HepG2 (cell line): ENCODE measurements around the gene TUBG1. TPM values are rescaled to one million over a fixed set of nuclear protein-coding genes. Genes with fewer than 3 reads are reported as not detected.

ENCODE experiments used
- AGO1 ChIP-seq: fragments of 200-400 bp; formaldehyde crosslinking; IDR thresholded peaks from 2 replicates; pipeline ENCODE4 v1.6.1; 2017; ENCODE audit warnings: mild to moderate bottlenecking, low read depth, low read length, moderate library complexity; ENCODE audit not compliant: poor library complexity, severe bottlenecking
- CTCF ChIP-seq: sonication (generic); formaldehyde crosslinking; IDR thresholded peaks from 2 replicates; pipeline ENCODE4 v1.5.0; 2020; ENCODE audit warnings: mild to moderate bottlenecking, missing genetic modification reagents, moderate library complexity
- EEA1 ChIP-seq: sonication (generic); formaldehyde crosslinking; IDR thresholded peaks from 2 replicates; pipeline ENCODE4 v1.5.1; 2020; ENCODE audit warnings: mild to moderate bottlenecking, missing genetic modification reagents, borderline replicate concordance
- FOXJ3 ChIP-seq: sonication (generic); formaldehyde crosslinking; IDR thresholded peaks from 2 replicates; pipeline ENCODE4 v1.4.0; 2020; ENCODE audit warnings: missing genetic modification reagents, mild to moderate bottlenecking, borderline replicate concordance
- HOXD1 ChIP-seq: sonication (generic); formaldehyde crosslinking; IDR thresholded peaks from 2 replicates; pipeline ENCODE4 v1.5.0; 2020; ENCODE audit warnings: missing genetic modification reagents
- KDM5A ChIP-seq: fragments of 200-600 bp; sonication (generic); IDR thresholded peaks from 2 replicates; pipeline ENCODE4 v1.7.0; 2018; ENCODE audit warnings: antibody characterized with exemption, mild to moderate bottlenecking, low read length, borderline replicate concordance
- MBD4 ChIP-seq: IDR thresholded peaks from 2 replicates; pipeline ENCODE4 v1.6.1; 2012; ENCODE audit warnings: low read length, inconsistent platforms, borderline replicate concordance
- MIER2 ChIP-seq: IDR thresholded peaks from 2 replicates; pipeline ENCODE4 v1.6.1; 2016; ENCODE audit warnings: missing biosample characterization, missing genetic modification reagents
- PAX8 ChIP-seq: sonication (generic); formaldehyde crosslinking; IDR thresholded peaks from 2 replicates; pipeline ENCODE4 v1.8.0; 2022; ENCODE audit warnings: mild to moderate bottlenecking, missing genetic modification reagents, borderline replicate concordance
- SALL1 ChIP-seq: sonication (generic); formaldehyde crosslinking; IDR thresholded peaks from 2 replicates; pipeline ENCODE4 v1.8.0; 2022; ENCODE audit warnings: mild to moderate bottlenecking, missing genetic modification reagents
- TERF1 ChIP-seq: sonication (generic); formaldehyde crosslinking; IDR thresholded peaks from 2 replicates; pipeline ENCODE4 v1.8.0; 2022; ENCODE audit warnings: mild to moderate bottlenecking, missing genetic modification reagents, moderate library complexity
- U2AF1 ChIP-seq: fragments of 200-400 bp; formaldehyde crosslinking; optimal IDR thresholded peaks from 2 replicates; pipeline ENCODE3; 2017; ENCODE audit warnings: mild to moderate bottlenecking, low read depth, low read length
- XRCC5 ChIP-seq: fragments of 200-400 bp; formaldehyde crosslinking; optimal IDR thresholded peaks from 2 replicates; pipeline ENCODE3; 2017; ENCODE audit warnings: mild to moderate bottlenecking, low read length
- YY1 ChIP-seq: IDR thresholded peaks from 2 replicates; pipeline ENCODE4 v1.6.1; 2011; ENCODE audit warnings: low read length, low read depth, moderate library complexity, mild to moderate bottlenecking; ENCODE audit not compliant: insufficient read depth, insufficient replicate concordance
- ZBTB7A ChIP-seq: sonication (generic); formaldehyde crosslinking; IDR thresholded peaks from 2 replicates; pipeline ENCODE4 v1.8.0; 2022; ENCODE audit warnings: mild to moderate bottlenecking, missing genetic modification reagents
- ZNF263 ChIP-seq: sonication (generic); formaldehyde crosslinking; IDR thresholded peaks from 2 replicates; pipeline ENCODE4 v1.4.0; 2020; ENCODE audit warnings: missing genetic modification reagents
- ZNF329 ChIP-seq: sonication (generic); formaldehyde crosslinking; IDR thresholded peaks from 2 replicates; pipeline ENCODE4 v1.9.0; 2021; ENCODE audit warnings: low read depth, mild to moderate bottlenecking, missing genetic modification reagents
- ZSCAN9 ChIP-seq: IDR thresholded peaks from 2 replicates; pipeline ENCODE4 v1.6.1; 2016; ENCODE audit warnings: borderline replicate concordance
- polyA plus RNA-seq, 8 experiments: library from polyadenylated mRNA; depleted of rRNA in 3 of 8; stranded (reverse) in 7 of 8; unstranded in 1 of 8; fragments of >200 nt; fragmentation: Illumina TruSeq in 4 of 8; extraction: Trizol in 4 of 8; gene quantifications; 2 replicates each; pipeline versions ENCODE4 v1.2.1 to v1.2.3, GENCODE V29; 2011 to 2016; ENCODE audit warnings: low read depth in 4 of 8, missing spikeins in 1 of 8, mixed read lengths in 1 of 8; ENCODE audit not compliant: insufficient read depth in 1 of 8
- total RNA-seq, 5 experiments: library from RNA; depleted of rRNA; stranded (reverse); fragments of >200 nt; fragmentation: Illumina TruSeq; extraction: Trizol; gene quantifications; 2 replicates each; pipeline ENCODE4 v1.2.3, GENCODE V29; 2016; ENCODE audit warnings: low read depth in 1 of 5

Gene TUBG1
- total and polyA plus RNA-seq, 2 of the 13 experiments (the other 11 are each of a cell fraction or from before 2014, with no cell fraction given) = 74.1 to 137 TPM

- TF ChIP-seq ZBTB7A (CRISPR knock-in tag) = 0 out of 2 replicates have a peak, but pooled peaks have one; percentile 0
- TF ChIP-seq MIER2 (CRISPR knock-in tag) = peak; percentile 45; the same call in 1 of the 2 replicates
- TF ChIP-seq FOXJ3 = 0 out of 2 replicates have a peak, but pooled peaks have one; percentile 3
- peak; percentile 34; the same call in 1 of the 2 replicates for TF ChIP-seq SALL1 (CRISPR knock-in tag)
- TF ChIP-seq U2AF1 = peak; percentile 10
- 0 out of 2 replicates have a peak, but pooled peaks have one; percentile 4 for TF ChIP-seq ZSCAN9
- no peak; the same call in 1 of the 2 replicates for TF ChIP-seq MBD4
- 0 out of 2 replicates have a peak, but pooled peaks have one; percentile 45 for TF ChIP-seq HOXD1 (CRISPR knock-in tag)
- TF ChIP-seq XRCC5 = peak; percentile 53
- TF ChIP-seq ZNF263 (CRISPR knock-in tag) = 0 out of 2 replicates have a peak, but pooled peaks have one; percentile 10
- TF ChIP-seq CTCF (CRISPR knock-in tag) = peak; percentile 87
- 0 out of 2 replicates have a peak, but pooled peaks have one; percentile 26 for TF ChIP-seq ZNF329 (CRISPR knock-in tag)
- TF ChIP-seq TERF1 (CRISPR knock-in tag) = no peak
- peak; percentile 30; the same call in 1 of the 2 replicates for TF ChIP-seq KDM5A
- TF ChIP-seq YY1 = peak; percentile 25
- TF ChIP-seq PAX8 = 0 out of 2 replicates have a peak, but pooled peaks have one; percentile 36
- TF ChIP-seq AGO1 = no peak
- TF ChIP-seq EEA1 = 0 out of 2 replicates have a peak, but pooled peaks have one; percentile 23
Observed at GRCh38 chr17:42578282-42578869, 31.1 kb upstream of the TUBG1 start (continued).
